Retinal pigment epithelial cell (primary cell): Measurements from ENCODE around the gene GABARAP.
"Not testable (repeated sequence)": the region's sequence is repeated elsewhere in the genome, so short reads cannot be mapped to it uniquely, and the experiment has no call there.

Source experiments
- DNase-seq: peaks from one replicate; pipeline ENCODE4 v3.0.0-alpha.2; 2010; ENCODE audit warnings: low read depth
- H3K4me3 ChIP-seq: 2 replicates; pipeline ENCODE4 v1.5.1; 2011; ENCODE audit warnings: mild to moderate bottlenecking, low read length, control low read depth, moderate library complexity
- CTCF ChIP-seq: conservative IDR thresholded peaks from 2 replicates; pipeline ENCODE4 v1.5.1; 2011; ENCODE audit warnings: low read depth, low read length, control low read depth, inconsistent platforms

GABARAP gene

GRCh38 chr17:7246779-7247178 lies 4.5 kb upstream of the GABARAP start:
- DNase-seq, result no peak
- TF ChIP-seq CTCF, result no peak

GRCh38 chr17:7243838-7244237 lies 1.6 kb upstream of the GABARAP start:
- not testable (repeated sequence) for DNase-seq, H3K4me3 ChIP-seq

More at GRCh38 chr17:7246779-7247178, 4.5 kb upstream of the GABARAP start:
- H3K4me3 ChIP-seq, result no peak overlapping the region

- DNase-seq, result no peak
- TF ChIP-seq CTCF, result no peak
- peak overlapping the region; percentile 95 for H3K4me3 ChIP-seq
Measured at GRCh38 chr17:7243453-7243729, 1.1 kb upstream of the GABARAP start.

- H3K4me3 ChIP-seq, result peak overlapping the region; percentile 95
- no peak for TF ChIP-seq CTCF
- DNase-seq, result peak; percentile 84
Measured at GRCh38 chr17:7242717-7243452, 636 bp upstream of the GABARAP start.

GRCh38 chr17:7241090-7241733 lies 1.0 kb downstream of the GABARAP start:
- peak overlapping the region; percentile 95 for H3K4me3 ChIP-seq
- no peak for DNase-seq
- TF ChIP-seq CTCF, result no peak

GRCh38 chr17:7240375-7240774 lies 1.9 kb downstream of the GABARAP start:
- peak overlapping the region; percentile 95 for H3K4me3 ChIP-seq
- DNase-seq, result no peak
- no peak for TF ChIP-seq CTCF

- peak within 1 kb of the TSS; percentile 98 for H3K4me3 ChIP-seq
- DNase-seq, result peak; percentile 97
- TF ChIP-seq CTCF, result no peak
Measured at GRCh38 chr17:7239091-7240027, 2.9 kb downstream of the GABARAP start, which contains the start of gene PHF23. PHF23 (minus strand) TSS chr17:7239457; CDS start chr17:7239279, 178 bp downstream.
